Gastroesophageal sphincter (tissue), 4 donors: ENCODE results near the gene ZNF215. TPM values are rescaled to one million over a fixed set of nuclear protein-coding genes. Genes with fewer than 3 reads are reported as not detected.
"Not testable (repeated sequence)": the region's sequence is repeated elsewhere in the genome, so short reads cannot be mapped to it uniquely, and the experiment has no call there.

ENCODE experiments used
- ATAC-seq: fragments of 150-250 bp; one replicate; pipeline ENCODE4 v1.9.1; 2016; ENCODE audit warnings: mild to moderate bottlenecking, moderate library complexity
- H3K27ac ChIP-seq, 4 donors: fragments of 200-600 bp; sonication (generic) in 3 of 4; 1 replicate in 3 of 4; 2 replicates in 1 of 4; pipeline ENCODE4 v1.5.1; 2016 to 2019
- H3K27me3 ChIP-seq: fragments of 200-600 bp; sonication (generic); one replicate; pipeline ENCODE4 v1.5.1; 2019
- H3K36me3 ChIP-seq, 2 donors: fragments of 200-600 bp; sonication (generic); one replicate each; pipeline ENCODE4 v1.5.1; 2019; ENCODE audit warnings: control low read depth in 1 of 2
- H3K4me1 ChIP-seq, 3 donors: fragments of 200-600 bp; sonication (generic); 1 replicate in 2 of 3; 2 replicates in 1 of 3; pipeline ENCODE4 v1.5.1; 2016 to 2019; ENCODE audit warnings: control low read depth in 2 of 3
- H3K4me3 ChIP-seq, 2 donors: fragments of 200-600 bp; sonication (generic); one replicate each; pipeline ENCODE4 v1.5.1; 2019; ENCODE audit warnings: mild to moderate bottlenecking in 1 of 2, moderate library complexity in 1 of 2
- H3K9me3 ChIP-seq, 3 donors: fragments of 200-600 bp; sonication (generic); one replicate each; pipeline ENCODE4 v1.5.1; 2017 to 2019; ENCODE audit warnings: control low read depth in 2 of 3
- CTCF ChIP-seq, 4 experiments: fragments of 200-600 bp in 2 of 4; fragments of 450-650 bp in 2 of 4; sonication (generic) in 1 of 4; IDR thresholded peaks; one replicate each; pipeline ENCODE4 v1.5.1; 2017 to 2019; ENCODE audit warnings: antibody characterized with exemption in 4 of 4, mild to moderate bottlenecking in 2 of 4, moderate library complexity in 2 of 4
- EP300 ChIP-seq: sonication (generic); formaldehyde crosslinking; IDR thresholded peaks from one replicate; pipeline ENCODE4 v1.6.1; 2017; ENCODE audit warnings: antibody characterized with exemption, mild to moderate bottlenecking
- POLR2A ChIP-seq, 2 donors: fragments of 450-650 bp; IDR thresholded peaks; one replicate each; pipeline ENCODE4 v1.6.1; 2017; ENCODE audit warnings: antibody characterized with exemption in 2 of 2, mild to moderate bottlenecking in 2 of 2, moderate library complexity in 1 of 2
- POLR2AphosphoS5 ChIP-seq: sonication (generic); formaldehyde crosslinking; IDR thresholded peaks from one replicate; pipeline ENCODE4 v1.6.1; 2017; ENCODE audit warnings: antibody characterized with exemption
- WGBS, 2 donors: methylation state at CpG; one replicate each; pipeline ENCODE4 v1.1.5; 2018; ENCODE audit warnings: low coverage in 1 of 2; 5-methylcytosine and 5-hydroxymethylcytosine counted together
- total RNA-seq, 4 donors: library from RNA; depleted of rRNA; stranded (reverse); fragments of >200 nt; gene quantifications; one replicate each; pipeline ENCODE4 v1.1.0, GENCODE V29; 2016

The ZNF215 gene
- total RNA-seq, 4 donors from 2014 or later: 0.20 to 0.54 (median 0.36) TPM

DNA sequence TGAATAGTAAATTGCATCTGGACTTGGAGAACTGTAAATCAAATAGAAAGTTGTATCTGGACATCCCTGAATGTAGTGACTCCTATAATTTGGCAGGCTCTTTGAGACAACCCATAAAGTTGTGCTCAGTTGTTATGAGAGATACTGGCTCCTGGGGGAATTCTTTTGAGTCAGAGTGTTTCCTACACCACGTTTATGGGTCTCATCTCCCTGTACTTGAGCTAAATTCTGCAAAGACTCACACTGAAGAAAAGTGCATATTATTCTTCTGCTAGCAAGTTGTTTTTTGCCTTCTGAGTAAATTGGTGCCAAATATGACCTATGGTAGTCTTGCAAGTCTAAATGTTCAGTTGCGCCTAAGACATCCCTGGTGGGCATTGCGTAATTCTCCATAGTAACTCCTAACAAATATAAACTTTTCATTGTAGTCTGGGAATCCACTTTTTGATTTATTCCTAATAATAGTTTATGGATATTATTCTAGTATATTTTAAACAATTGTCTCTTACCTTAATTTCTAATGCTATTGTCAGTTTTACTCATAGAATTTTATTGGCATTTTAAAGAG is 5.0 kb downstream of the ZNF215 start:
- 72 to 74% methylated on average over 3 of the region's 3 CpGs for WGBS, 2 donors
- H3K4me1 ChIP-seq: peaks cover 0 to 13% (median 6%) of the 10 kb centered on the region in 3 donors
- no peak overlapping the region for H3K4me3 ChIP-seq
- no peaks in the 10 kb centered on the region for H3K9me3 ChIP-seq
- H3K27me3 ChIP-seq: peaks cover 31% of the 10 kb centered on the region
- TF ChIP-seq CTCF (IDR thresholded peaks at IDR 0.05): no peak
- TF ChIP-seq POLR2AphosphoS5: no peak
- TF ChIP-seq POLR2A (IDR thresholded peaks at IDR 0.05): no peak
- no peak for TF ChIP-seq EP300
- H3K36me3 ChIP-seq: no peaks in the 10 kb centered on the region
- ATAC-seq: no peak
- no peak overlapping the region for H3K27ac ChIP-seq

GRCh38 chr11:6932145-6932544 is 5.9 kb downstream of the ZNF215 start:
- peaks cover 26% of the 10 kb centered on the region for H3K27me3 ChIP-seq
- no peak overlapping the region for H3K27ac ChIP-seq
- peaks cover 0 to 4% (median 2%) of the 10 kb centered on the region in 3 donors for H3K4me1 ChIP-seq
- H3K4me3 ChIP-seq: no peak overlapping the region
- TF ChIP-seq POLR2AphosphoS5 (no peak), POLR2A (IDR thresholded peaks at IDR 0.05) (no peak), CTCF (IDR thresholded peaks at IDR 0.05) (no peak), EP300 (no peak)
- no peak for ATAC-seq
- 76 to 87% methylated on average over 6 to 7 of the region's 7 CpGs for WGBS, 2 donors
- H3K9me3 ChIP-seq: no peaks in the 10 kb centered on the region
- H3K36me3 ChIP-seq: no peaks in the 10 kb centered on the region

DNA sequence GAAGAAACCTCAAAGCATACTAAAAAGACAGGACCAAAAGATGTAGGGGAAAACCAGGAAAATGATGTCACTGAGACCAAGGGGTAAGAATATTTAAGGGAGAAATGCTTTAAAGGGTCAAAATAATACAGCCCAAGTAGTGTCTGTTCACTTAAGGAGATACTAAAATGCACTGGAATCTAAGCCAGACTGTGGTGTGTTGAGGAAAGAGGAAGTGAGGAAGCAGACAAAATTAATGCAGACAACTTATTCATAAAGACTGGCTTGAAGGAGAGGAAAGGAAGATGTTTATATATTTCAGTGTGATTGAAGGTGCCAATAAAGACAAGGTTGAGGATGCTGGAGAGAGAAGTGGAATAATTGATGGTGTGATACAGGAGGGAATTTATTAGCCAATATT is 15.7 kb downstream of the ZNF215 start:
- H3K36me3 ChIP-seq: no peaks in the 10 kb centered on the region
- H3K27me3 ChIP-seq: no peaks in the 10 kb centered on the region
- ATAC-seq: no peak
- H3K4me1 ChIP-seq: no peaks in the 10 kb centered on the region
- H3K4me3 ChIP-seq: no peak overlapping the region
- H3K9me3 ChIP-seq: no peaks in the 10 kb centered on the region
- TF ChIP-seq EP300 (no peak), POLR2A (IDR thresholded peaks at IDR 0.05) (no peak), CTCF (IDR thresholded peaks at IDR 0.05) (no peak), POLR2AphosphoS5 (no peak)
- no peak overlapping the region for H3K27ac ChIP-seq

GRCh38 chr11:6943131-6943530 is 16.9 kb downstream of the ZNF215 start:
- 65 to 88% methylated on average over 3 of the region's 3 CpGs for WGBS, 2 donors
- Histone ChIP-seq H3K4me3 (no peak overlapping the region), H3K36me3 (no peaks in the 10 kb centered on the region), H3K27ac (no peak overlapping the region), H3K9me3 (no peaks in the 10 kb centered on the region), H3K27me3 (no peaks in the 10 kb centered on the region), H3K4me1 (no peaks in the 10 kb centered on the region)
- no peak for TF ChIP-seq CTCF (IDR thresholded peaks at IDR 0.05)
- no peak for TF ChIP-seq POLR2A (IDR thresholded peaks at IDR 0.05)
- no peak for TF ChIP-seq EP300
- TF ChIP-seq POLR2AphosphoS5: no peak
- ATAC-seq: no peak

DNA sequence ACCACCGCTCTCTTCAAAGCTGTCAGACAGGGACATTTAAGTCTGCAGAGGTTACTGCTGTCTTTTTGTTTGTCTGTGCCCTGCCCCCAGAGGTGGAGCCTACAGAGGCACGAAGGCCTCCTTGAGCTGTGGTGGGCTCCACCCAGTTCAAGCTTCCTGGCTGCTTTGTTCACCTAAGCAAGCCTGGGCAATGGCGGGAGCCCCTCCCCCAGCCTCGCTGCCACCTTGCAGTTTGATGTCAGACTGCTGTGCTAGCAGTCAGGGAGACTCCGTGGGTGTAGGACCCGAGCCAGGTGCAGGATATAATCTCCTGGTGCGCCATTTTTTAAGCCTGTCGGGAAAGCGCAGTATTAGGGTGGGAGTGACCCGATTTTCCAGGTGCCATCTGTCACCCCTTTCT is 28.0 kb downstream of the ZNF215 start:
- H3K4me3 ChIP-seq, ATAC-seq, H3K36me3 ChIP-seq, H3K9me3 ChIP-seq, H3K27me3 ChIP-seq, H3K4me1 ChIP-seq, H3K27ac ChIP-seq: not testable (repeated sequence)
- 90% methylated on average over 2 of the region's 10 CpGs; no CpG with 5 or more reads in 1 of the 2 donors for WGBS, 2 donors
